Panc1 (cell line): ENCODE data around the gene CAMKV. TPM values are rescaled to one million over a fixed set of nuclear protein-coding genes. Genes with fewer than 3 reads are reported as not detected.

ENCODE experiments used
- ATAC-seq: fragments of 200-7000 bp; cut with Tn5 transposase; 2 replicates; pipeline ENCODE4 v1.9.1; 2020; ENCODE audit warnings: mild to moderate bottlenecking, moderate library complexity
- BruUV-seq: library from RNA; stranded (reverse); fragments of 400-500 nt; replicated peaks from 2 replicates; lab custom pipeline; 2021; lab: Mats Ljungman, UMichigan
- CTCF ChIA-PET: fragments of 300-600 bp; sonication (Branson Sonifier 250); formaldehyde crosslinking; loops from one replicate; lab custom pipeline; 2022; ENCODE audit warnings: antibody characterized with exemption; lab: Charles Lee
- POLR2A ChIA-PET: fragments of 300-600 bp; sonication (Branson Sonifier 250); formaldehyde crosslinking; loops from one replicate; lab custom pipeline; 2022; ENCODE audit warnings: antibody characterized with exemption; lab: Charles Lee
- DNase-seq: peaks from one replicate; pipeline ENCODE4 v3.0.0-alpha.2; 2010; ENCODE audit warnings: low read depth, low spot score
- H3K27ac ChIP-seq: 2 replicates; pipeline ENCODE4 v1.5.1; 2011; ENCODE audit warnings: mild to moderate bottlenecking, low read length, inconsistent platforms
- H3K27me3 ChIP-seq: fragments of 200-500 bp; sonication (Bioruptor generic); 2 replicates; pipeline ENCODE4 v1.6.0; 2014; ENCODE audit warnings: low read length, inconsistent platforms; ENCODE audit not compliant: control insufficient read depth, insufficient read depth
- H3K36me3 ChIP-seq: fragments of 200-500 bp; sonication (Bioruptor generic); 2 replicates; pipeline ENCODE4 v1.5.1; 2014; ENCODE audit warnings: inconsistent platforms, mild to moderate bottlenecking, low read length, moderate library complexity; ENCODE audit not compliant: control insufficient read depth, insufficient read depth
- H3K4me1 ChIP-seq: 2 replicates; pipeline ENCODE4 v1.5.1; 2011; ENCODE audit warnings: inconsistent platforms, mild to moderate bottlenecking, low read length, moderate library complexity; ENCODE audit not compliant: control insufficient read depth, insufficient read depth
- H3K4me3 ChIP-seq, 2 experiments: 2 replicates each; pipeline ENCODE4 v1.5.1; 2011 to 2012; ENCODE audit warnings: low read depth in 2 of 2, low read length in 2 of 2, mild to moderate bottlenecking in 2 of 2, inconsistent platforms in 1 of 2, moderate library complexity in 1 of 2
- H3K9me3 ChIP-seq: fragments of 200-500 bp; sonication (Bioruptor generic); 2 replicates; pipeline ENCODE4 v1.5.1; 2014; ENCODE audit warnings: low read depth, mild to moderate bottlenecking, inconsistent platforms, low read length, moderate library complexity; ENCODE audit not compliant: control insufficient read depth, insufficient read depth
- CTCF ChIP-seq: fragments of 450-650 bp; IDR thresholded peaks from 2 replicates; pipeline ENCODE4 v1.5.1; 2017; ENCODE audit warnings: mild to moderate bottlenecking
- POLR2AphosphoS5 ChIP-seq: IDR thresholded peaks from 2 replicates; pipeline ENCODE4 v1.6.1; 2012; ENCODE audit warnings: mild to moderate bottlenecking, low read depth, low read length, moderate library complexity
- REST ChIP-seq, 2 experiments: IDR thresholded peaks; 2 replicates each; pipeline ENCODE4 v1.6.1; 2011 to 2012; ENCODE audit warnings: low read depth in 2 of 2, control low read depth in 1 of 2, low read length in 1 of 2, mild to moderate bottlenecking in 1 of 2, moderate library complexity in 1 of 2; ENCODE audit not compliant: insufficient read depth in 1 of 2
- SIN3A ChIP-seq: IDR thresholded peaks from 2 replicates; pipeline ENCODE4 v1.6.1; 2012; ENCODE audit warnings: low read depth, mild to moderate bottlenecking, low read length, moderate library complexity, borderline replicate concordance; ENCODE audit not compliant: insufficient read depth
- TCF7L2 ChIP-seq: IDR thresholded peaks from 2 replicates; pipeline ENCODE4 v1.6.1; 2011; ENCODE audit warnings: mild to moderate bottlenecking, low read depth, low read length, inconsistent platforms
- in situ Hi-C: cut with HindIII; loops from 2 replicates; pipeline ENCODE4 v1.10.0; 2016; ENCODE audit warnings: low sequenced_read_pairs, low pct_unique_long_range_greater_than_20kb
- intact Hi-C: fragments of 100-400 bp; cut with micrococcal nuclease; formaldehyde crosslinking; loops from one replicate; pipeline ENCODE4 v1.10.0; 2022; ENCODE audit not compliant: unreplicated experiment
- total RNA-seq: library from RNA; stranded (reverse); gene quantifications from one replicate; pipeline ENCODE4 v1.2.1, GENCODE V29; 2021; ENCODE audit not compliant: unreplicated experiment

Gene CAMKV
- total RNA-seq, 1 experiment from 2014 or later: 0.85 TPM

GRCh38 chr3:49840388-49840787, 29.3 kb downstream of the CAMKV start:
- no peak for ATAC-seq
- BruUV-seq: no TSS peak
- Histone ChIP-seq H3K4me1 (no peaks in the 10 kb centered on the region), H3K27me3 (no peaks in the 10 kb centered on the region), H3K4me3 (no peak overlapping the region), H3K27ac (no peak overlapping the region), H3K36me3 (no peaks in the 10 kb centered on the region), H3K9me3 (no peaks in the 10 kb centered on the region)
- in situ Hi-C loops (no loop called here), intact Hi-C loops (no loop called here)
- no peak for TF ChIP-seq SIN3A
- no peak for TF ChIP-seq TCF7L2
- TF ChIP-seq POLR2AphosphoS5: no peak
- TF ChIP-seq REST (IDR thresholded peaks at IDR 0.05; ENCODE audit: insufficient read depth in 1 of 2, low read depth in 2 of 2, low read length in 1 of 2): no peak
- TF ChIP-seq CTCF: no peak
- CTCF ChIA-PET: interaction anchor here (3.1 kb wide), 1 partner anchor 38 kb away, joined by 19 read pairs; the partner anchor contains the start of gene INKA1
- POLR2A ChIA-PET: no interaction called here
- DNase-seq: no peak

GRCh38 chr3:49839193-49839809, 30.4 kb downstream of the CAMKV start:
- ATAC-seq (peak; percentile 86), DNase-seq (peak; percentile 47)
- no peaks in the 10 kb centered on the region for H3K27me3 ChIP-seq
- no peak overlapping the region for H3K4me3 ChIP-seq
- TF ChIP-seq REST (IDR thresholded peaks at IDR 0.05; ENCODE audit: insufficient read depth in 1 of 2, low read depth in 2 of 2, low read length in 1 of 2): no peak
- peak; percentile 88 for TF ChIP-seq CTCF
- no peak overlapping the region for H3K27ac ChIP-seq
- BruUV-seq: no TSS peak
- no peaks in the 10 kb centered on the region for H3K9me3 ChIP-seq
- in situ Hi-C loops (no loop called here), intact Hi-C loops (loop anchor here (1.0 kb wide), 1 partner anchor 37 kb away; no protein-coding TSS in a partner anchor)
- no peaks in the 10 kb centered on the region for H3K36me3 ChIP-seq
- no peaks in the 10 kb centered on the region for H3K4me1 ChIP-seq
- POLR2A ChIA-PET: no interaction called here
- CTCF ChIA-PET: interaction anchor here (0.5 to 3.1 kb wide), 6 partner anchors 11 to 138 kb away, joined by 3 to 19 read pairs (median 4); partner anchors contain the start of gene INKA1
